ENCODE data around the gene GLP2R. TPM values are rescaled to one million over a fixed set of nuclear protein-coding genes. Genes with fewer than 3 reads are reported as not detected.

The GLP2R gene
- total RNA-seq, 1 experiment from 2014 or later: not detected

GRCh38 chr17:9937901-9938300 is 112.2 kb downstream of the GLP2R start (continued):
- TF ChIP-seq PRRX2 (CRISPR knock-in tag; IDR thresholded peaks at IDR 0.05) (no peak), ZBTB43 (CRISPR knock-in tag; IDR thresholded peaks at IDR 0.05) (no peak)

- Mint-ChIP-seq H3K36me3 (peaks cover 5% of the 10 kb centered on the region; the same call in 1 of the 2 replicates), H3K9me3 (peaks cover 10% of the 10 kb centered on the region; the same call in 1 of the 2 replicates), H3K4me3 (no peak overlapping the region), H3K27me3 (ENCODE audit: low read depth) (no peaks in the 10 kb centered on the region), H3K27ac (no peak overlapping the region), H3K4me1 (no peaks in the 10 kb centered on the region)
- no peak for ATAC-seq
- TF ChIP-seq ZMAT4 (CRISPR knock-in tag; IDR thresholded peaks at IDR 0.05): no peak
- TF ChIP-seq IRF2 (CRISPR knock-in tag; IDR thresholded peaks at IDR 0.05; ENCODE audit: borderline replicate concordance, low read depth): no peak
- no peak for TF ChIP-seq TCF7 (CRISPR knock-in tag; IDR thresholded peaks at IDR 0.05; ENCODE audit: low read depth)
- no peak for TF ChIP-seq ATF1 (CRISPR knock-in tag; IDR thresholded peaks at IDR 0.05)
- TF ChIP-seq PRDM15 (CRISPR knock-in tag; IDR thresholded peaks at IDR 0.05): no peak
- TF ChIP-seq OVOL2 (CRISPR knock-in tag; IDR thresholded peaks at IDR 0.05; ENCODE audit: borderline replicate concordance): no peak
- TF ChIP-seq RORB (CRISPR knock-in tag; IDR thresholded peaks at IDR 0.05): no peak
- no peak for TF ChIP-seq JAZF1 (CRISPR knock-in tag; IDR thresholded peaks at IDR 0.05)
- no peak for TF ChIP-seq CTCF (IDR thresholded peaks at IDR 0.05)
- no peak for TF ChIP-seq E2F4 (CRISPR knock-in tag; IDR thresholded peaks at IDR 0.05; ENCODE audit: borderline replicate concordance, low read depth)
- no peak for TF ChIP-seq ESRRA (CRISPR knock-in tag; IDR thresholded peaks at IDR 0.05; ENCODE audit: borderline replicate concordance)
- no peak for TF ChIP-seq CBFB (CRISPR knock-in tag; IDR thresholded peaks at IDR 0.05; ENCODE audit: low read depth)
- no peak for TF ChIP-seq ELF4 (CRISPR knock-in tag; IDR thresholded peaks at IDR 0.05; ENCODE audit: low read depth)
- no peak for DNase-seq (ENCODE audit: low spot score)
- ChIA-PET POLR2A (interaction anchor here (0.6 kb wide), 1 partner anchor 16 kb away, joined by 3 read pairs; no protein-coding TSS in a partner anchor), CTCF (no interaction called here)
Observed at GRCh38 chr17:9938764-9939163, 113.0 kb downstream of the GLP2R start.

- DNase-seq (ENCODE audit: low spot score) (no peak), ATAC-seq (no peak)
- POLR2A ChIA-PET: interaction anchor here (0.6 kb wide), 1 partner anchor 245 kb away, joined by 5 read pairs; no protein-coding TSS in a partner anchor
- TF ChIP-seq USF2 (CRISPR knock-in tag; IDR thresholded peaks at IDR 0.05) (no peak), IRF2 (CRISPR knock-in tag; IDR thresholded peaks at IDR 0.05; ENCODE audit: borderline replicate concordance, low read depth) (no peak), TCF7 (CRISPR knock-in tag; IDR thresholded peaks at IDR 0.05; ENCODE audit: low read depth) (no peak), ZNF671 (CRISPR knock-in tag; IDR thresholded peaks at IDR 0.05) (no peak), CREB1 (CRISPR knock-in tag; IDR thresholded peaks at IDR 0.05) (no peak), CBFB (CRISPR knock-in tag; IDR thresholded peaks at IDR 0.05; ENCODE audit: low read depth) (no peak), USF1 (CRISPR knock-in tag; IDR thresholded peaks at IDR 0.05) (no peak)
- Mint-ChIP-seq H3K27ac (no peak overlapping the region), H3K4me1 (no peaks in the 10 kb centered on the region), H3K36me3 (peaks cover 5% of the 10 kb centered on the region; the same call in 1 of the 2 replicates), H3K9me3 (peaks cover 9% of the 10 kb centered on the region; the same call in 1 of the 2 replicates), H3K4me3 (no peak overlapping the region), H3K27me3 (ENCODE audit: low read depth) (no peaks in the 10 kb centered on the region)
- CTCF ChIA-PET: interaction anchor here (0.6 to 1.2 kb wide), 3 partner anchors 13 to 196 kb away, joined by 3 to 5 read pairs (median 3); no protein-coding TSS in a partner anchor
Observed at GRCh38 chr17:9940841-9941240, 115.1 kb downstream of the GLP2R start.
